Ecto neural progenitor cell (in vitro differentiated cells): Measurements from ENCODE around the gene TUBB3.
A peak's percentile ranks its signal among the peaks of the same experiment; 100 is the strongest.
"Not testable (repeated sequence)": the region's sequence is repeated elsewhere in the genome, so short reads cannot be mapped to it uniquely, and the experiment has no call there.

Source experiments
- DNase-seq: peaks from one replicate; pipeline ENCODE4 v3.0.0-alpha.2; 2018; ENCODE audit warnings: low spot score

TUBB3 gene

GRCh38 chr16:89918453-89919347 lies 4.4 kb upstream of the TUBB3 start, which contains the start of gene MC1R:
MC1R (plus strand) TSS chr16:89918862; CDS start chr16:89919259, 397 bp downstream.
- peak; percentile 71 for DNase-seq

DNA sequence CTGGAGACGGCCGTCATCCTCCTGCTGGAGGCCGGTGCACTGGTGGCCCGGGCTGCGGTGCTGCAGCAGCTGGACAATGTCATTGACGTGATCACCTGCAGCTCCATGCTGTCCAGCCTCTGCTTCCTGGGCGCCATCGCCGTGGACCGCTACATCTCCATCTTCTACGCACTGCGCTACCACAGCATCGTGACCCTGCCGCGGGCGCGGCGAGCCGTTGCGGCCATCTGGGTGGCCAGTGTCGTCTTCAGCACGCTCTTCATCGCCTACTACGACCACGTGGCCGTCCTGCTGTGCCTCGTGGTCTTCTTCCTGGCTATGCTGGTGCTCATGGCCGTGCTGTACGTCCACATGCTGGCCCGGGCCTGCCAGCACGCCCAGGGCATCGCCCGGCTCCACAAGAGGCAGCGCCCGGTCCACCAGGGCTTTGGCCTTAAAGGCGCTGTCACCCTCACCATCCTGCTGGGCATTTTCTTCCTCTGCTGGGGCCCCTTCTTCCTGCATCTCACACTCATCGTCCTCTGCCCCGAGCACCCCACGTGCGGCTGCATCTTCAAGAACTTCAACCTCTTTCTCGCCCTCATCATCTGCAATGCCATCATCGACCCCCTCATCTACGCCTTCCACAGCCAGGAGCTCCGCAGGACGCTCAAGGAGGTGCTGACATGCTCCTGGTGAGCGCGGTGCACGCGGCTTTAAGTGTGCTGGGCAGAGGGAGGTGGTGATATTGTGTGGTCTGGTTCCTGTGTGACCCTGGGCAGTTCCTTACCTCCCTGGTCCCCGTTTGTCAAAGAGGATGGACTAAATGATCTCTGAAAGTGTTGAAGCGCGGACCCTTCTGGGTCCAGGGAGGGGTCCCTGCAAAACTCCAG lies 3.4 kb upstream of the TUBB3 start:
- no peak for DNase-seq

DNA sequence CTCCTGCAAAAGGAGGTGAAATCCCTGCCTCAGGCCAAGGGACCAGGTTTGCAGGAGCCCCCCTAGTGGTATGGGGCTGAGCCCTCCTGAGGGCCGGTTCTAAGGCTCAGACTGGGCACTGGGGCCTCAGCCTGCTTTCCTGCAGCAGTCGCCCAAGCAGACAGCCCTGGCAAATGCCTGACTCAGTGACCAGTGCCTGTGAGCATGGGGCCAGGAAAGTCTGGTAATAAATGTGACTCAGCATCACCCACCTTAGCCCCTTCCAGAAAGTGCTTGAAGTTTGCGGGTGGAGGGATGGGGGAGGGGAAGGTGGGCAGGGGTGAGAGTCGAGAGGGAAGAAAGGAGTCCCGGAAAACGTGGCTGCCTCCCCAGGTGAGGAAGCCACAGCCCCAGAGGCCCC lies 2.4 kb upstream of the TUBB3 start:
- no peak for DNase-seq

DNA sequence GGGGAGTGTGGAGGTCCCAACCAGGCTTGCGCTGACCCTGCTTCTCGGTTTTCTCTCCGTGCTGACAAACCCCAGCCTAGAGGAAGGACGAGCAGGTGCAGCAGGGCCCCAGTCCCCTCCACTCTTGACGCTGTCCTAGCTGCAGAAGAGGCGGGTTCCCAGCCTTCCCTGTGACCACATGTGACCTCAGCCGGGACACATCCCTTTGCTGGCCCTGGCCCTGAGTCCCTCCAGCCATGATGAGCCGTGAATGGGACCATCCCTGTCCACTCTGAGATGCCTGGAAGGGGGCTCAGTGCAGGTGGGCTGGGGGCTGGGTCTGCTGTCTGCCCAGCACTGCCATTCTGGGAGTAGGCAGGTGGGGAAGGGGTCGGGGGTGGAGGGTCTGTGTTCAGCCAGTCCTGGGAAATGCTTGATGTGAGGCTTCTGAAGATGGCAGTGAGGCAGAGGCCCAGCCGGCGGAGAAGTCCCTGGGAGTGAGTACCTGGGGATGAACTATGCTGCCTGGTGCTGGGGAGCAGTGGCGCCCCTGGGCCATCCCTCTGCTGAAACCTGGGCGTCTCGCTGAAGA lies 1.9 kb upstream of the TUBB3 start:
- DNase-seq = no peak

- peak; percentile 76 for DNase-seq
These were observed 1.3 kb upstream of the TUBB3 start for GRCh38 chr16:89921702-89922476.

DNA sequence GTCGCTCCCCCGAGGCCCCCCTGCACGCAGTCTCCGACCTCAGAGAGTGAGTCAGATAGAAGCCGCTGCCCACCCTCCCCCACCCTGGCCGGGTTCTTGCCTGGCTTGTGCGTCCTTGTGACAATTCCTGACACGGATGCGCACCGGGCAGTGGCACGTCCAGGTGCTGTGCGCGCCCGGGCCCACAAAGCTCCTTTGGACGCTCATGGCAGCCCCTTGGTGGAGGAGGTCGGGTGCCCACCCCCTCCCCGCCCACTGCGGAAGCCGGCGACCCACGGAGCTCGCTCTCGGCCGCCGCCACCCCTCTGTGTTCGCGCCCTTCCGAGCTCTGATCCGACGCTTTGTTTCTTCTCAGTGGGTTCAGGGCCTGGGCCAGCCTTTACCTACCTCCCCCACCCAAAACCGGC lies 662 bp upstream of the TUBB3 start:
- DNase-seq = peak; percentile 78

GRCh38 chr16:89923640-89924296 lies 626 bp downstream of the TUBB3 start:
- DNase-seq = peak; percentile 82

GRCh38 chr16:89924297-89924924 lies 1.3 kb downstream of the TUBB3 start:
- peak; percentile 87 for DNase-seq

DNA sequence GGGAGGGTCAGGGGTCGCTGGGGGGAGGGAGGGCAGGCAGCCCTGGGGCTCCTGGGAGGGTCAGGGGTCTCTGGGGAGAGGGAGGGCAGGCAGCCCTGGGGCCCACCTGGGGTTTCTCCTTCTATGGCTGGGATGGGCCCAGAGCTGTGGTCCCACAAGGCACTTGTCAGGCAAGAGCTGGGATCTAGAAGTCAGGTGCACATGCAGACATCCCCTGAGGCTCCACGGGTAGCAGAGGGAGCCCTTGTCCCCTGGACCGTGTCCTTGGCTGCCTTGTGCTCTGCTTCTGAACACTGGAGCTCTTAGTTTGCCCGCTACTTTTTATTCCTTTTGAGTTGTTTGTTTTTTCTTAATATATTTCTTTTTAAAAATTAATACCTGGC lies 1.8 kb downstream of the TUBB3 start:
- no peak for DNase-seq

DNA sequence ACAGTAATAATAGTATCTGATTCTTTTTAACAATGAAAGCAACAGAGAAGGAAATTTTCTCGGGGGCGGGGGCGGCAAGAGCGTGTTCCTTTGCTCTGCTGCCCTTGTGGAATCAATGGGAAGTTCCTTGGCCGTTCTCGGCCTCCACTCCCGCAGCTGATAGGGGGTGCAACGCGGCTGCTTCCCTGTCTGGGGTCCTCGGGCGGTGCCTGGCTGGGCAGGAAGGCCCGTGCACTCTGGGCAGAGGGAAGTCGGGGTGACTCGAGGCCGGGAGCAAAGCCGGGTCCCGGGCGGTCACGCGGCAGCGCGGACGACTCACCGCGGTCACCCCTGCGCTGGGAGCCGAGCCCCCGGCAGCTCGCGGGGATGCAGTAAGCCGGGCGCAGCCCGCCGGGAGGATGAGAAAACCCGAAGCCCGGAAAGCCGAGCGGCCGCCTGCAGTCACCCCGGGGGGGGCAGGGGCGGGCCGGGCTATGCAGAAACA lies 2.5 kb downstream of the TUBB3 start:
- no peak for DNase-seq

DNA sequence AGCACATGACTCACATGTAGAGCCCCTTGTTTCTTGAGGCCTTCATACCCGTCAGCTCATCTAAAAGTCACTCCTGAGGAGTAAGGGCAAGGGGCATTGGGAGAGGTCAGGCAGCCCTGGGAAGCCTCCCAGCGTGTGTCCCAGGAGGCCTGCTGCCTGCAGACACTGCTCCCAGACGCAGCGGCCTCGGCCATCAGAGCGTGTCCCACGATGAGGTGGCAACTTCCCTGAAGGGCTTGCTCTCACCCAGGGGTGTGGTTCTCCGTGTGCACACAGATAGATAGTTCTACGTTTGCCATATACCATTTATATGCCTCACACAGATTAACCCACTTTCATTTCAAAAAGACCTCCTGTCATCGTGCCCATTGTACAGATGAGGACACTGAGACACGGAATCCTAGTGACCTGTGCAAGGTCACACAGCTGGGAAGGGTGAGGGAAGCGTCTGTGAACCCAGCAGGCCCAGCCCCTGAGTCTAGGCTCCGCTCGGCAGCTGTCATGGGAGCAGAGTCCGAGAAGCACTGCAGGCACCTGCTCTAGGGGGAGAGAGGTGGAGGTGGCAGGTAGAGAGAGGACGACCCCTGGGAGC lies 8.3 kb downstream of the TUBB3 start:
- DNase-seq = no peak

DNA sequence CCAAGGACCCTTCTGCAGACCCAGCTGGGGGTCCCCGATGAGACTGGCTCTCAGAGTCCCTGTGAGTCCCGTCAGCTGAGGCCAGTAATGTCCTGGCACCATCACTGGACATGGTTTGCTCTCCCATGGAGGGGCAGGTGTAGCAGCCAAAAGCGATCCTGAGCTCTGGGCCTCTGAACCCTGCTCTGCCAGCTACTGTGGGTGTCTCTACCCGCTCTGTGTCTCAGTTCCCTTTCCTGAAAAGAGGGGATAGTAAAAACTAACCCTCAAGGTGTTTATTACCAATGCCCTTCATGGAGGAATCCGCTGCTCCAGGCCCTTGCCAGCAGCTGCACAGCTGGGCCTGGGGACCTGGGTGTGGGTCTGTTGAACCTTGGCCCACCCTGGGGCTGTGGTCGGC lies 8.8 kb downstream of the TUBB3 start:
- peak; percentile 33 for DNase-seq

DNA sequence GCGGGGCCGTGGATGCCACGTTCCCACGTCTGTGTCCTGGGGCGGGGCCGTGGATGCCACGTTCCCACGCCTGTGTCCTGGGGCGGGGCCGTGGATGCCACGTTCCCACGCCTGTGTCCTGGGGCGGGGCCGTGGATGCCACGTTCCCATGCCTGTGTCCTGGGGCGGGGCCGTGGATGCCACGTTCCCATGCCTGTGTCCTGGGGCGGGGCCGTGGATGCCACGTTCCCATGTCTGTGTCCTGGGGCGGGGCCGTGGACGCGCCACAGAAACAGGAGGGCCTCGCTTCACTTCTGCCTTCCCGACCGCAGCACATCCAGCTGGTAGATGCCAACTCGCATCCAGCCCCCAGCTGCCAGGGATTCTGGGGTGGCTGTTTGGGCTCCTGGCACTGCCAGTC lies 10.9 kb downstream of the TUBB3 start:
- DNase-seq = not testable (repeated sequence)

DNA sequence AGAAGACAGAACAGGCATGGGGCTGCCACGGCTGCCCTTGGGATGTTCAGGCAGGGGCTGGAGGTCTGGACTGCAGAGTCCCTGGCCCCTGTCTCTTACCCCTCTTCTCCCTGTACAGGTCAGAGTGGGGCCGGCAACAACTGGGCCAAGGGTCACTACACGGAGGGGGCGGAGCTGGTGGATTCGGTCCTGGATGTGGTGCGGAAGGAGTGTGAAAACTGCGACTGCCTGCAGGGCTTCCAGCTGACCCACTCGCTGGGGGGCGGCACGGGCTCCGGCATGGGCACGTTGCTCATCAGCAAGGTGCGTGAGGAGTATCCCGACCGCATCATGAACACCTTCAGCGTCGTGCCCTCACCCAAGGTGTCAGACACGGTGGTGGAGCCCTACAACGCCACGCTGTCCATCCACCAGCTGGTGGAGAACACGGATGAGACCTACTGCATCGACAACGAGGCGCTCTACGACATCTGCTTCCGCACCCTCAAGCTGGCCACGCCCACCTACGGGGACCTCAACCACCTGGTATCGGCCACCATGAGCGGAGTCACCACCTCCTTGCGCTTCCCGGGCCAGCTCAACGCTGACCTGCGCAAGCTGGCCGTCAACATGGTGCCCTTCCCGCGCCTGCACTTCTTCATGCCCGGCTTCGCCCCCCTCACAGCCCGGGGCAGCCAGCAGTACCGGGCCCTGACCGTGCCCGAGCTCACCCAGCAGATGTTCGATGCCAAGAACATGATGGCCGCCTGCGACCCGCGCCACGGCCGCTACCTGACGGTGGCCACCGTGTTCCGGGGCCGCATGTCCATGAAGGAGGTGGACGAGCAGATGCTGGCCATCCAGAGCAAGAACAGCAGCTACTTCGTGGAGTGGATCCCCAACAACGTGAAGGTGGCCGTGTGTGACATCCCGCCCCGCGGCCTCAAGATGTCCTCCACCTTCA lies 11.7 kb downstream of the TUBB3 start:
- peak; percentile 40 for DNase-seq

DNA sequence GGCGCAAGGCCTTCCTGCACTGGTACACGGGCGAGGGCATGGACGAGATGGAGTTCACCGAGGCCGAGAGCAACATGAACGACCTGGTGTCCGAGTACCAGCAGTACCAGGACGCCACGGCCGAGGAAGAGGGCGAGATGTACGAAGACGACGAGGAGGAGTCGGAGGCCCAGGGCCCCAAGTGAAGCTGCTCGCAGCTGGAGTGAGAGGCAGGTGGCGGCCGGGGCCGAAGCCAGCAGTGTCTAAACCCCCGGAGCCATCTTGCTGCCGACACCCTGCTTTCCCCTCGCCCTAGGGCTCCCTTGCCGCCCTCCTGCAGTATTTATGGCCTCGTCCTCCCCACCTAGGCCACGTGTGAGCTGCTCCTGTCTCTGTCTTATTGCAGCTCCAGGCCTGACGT lies 12.5 kb downstream of the TUBB3 start:
- DNase-seq = not testable (repeated sequence)

DNA sequence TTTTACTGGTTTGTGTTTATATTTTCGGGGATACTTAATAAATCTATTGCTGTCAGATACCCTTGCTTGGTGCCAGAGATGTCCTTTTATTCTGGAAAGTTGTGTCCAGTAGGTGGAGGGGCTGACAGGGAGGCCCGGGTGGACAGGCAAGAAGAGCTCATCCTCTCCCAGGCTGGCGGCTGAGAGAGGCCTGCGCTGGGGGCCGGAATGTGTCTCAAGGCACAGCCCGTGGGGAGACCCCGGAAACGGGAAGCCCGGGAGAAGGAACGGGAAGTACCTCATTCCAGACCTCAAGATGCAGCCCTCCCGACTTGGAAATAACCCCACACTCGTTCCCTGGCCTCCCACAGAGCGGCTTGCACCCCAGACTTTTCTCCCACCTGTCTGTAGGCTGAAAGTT lies 12.9 kb downstream of the TUBB3 start:
- no peak for DNase-seq

GRCh38 chr16:89936508-89936907 lies 13.4 kb downstream of the TUBB3 start:
- DNase-seq = no peak

GRCh38 chr16:89936981-89937380 lies 13.8 kb downstream of the TUBB3 start:
- DNase-seq = no peak
